SU-DHL-6 (cell line): ENCODE measurements around the gene NUP37.

Experiments used
- CTCF ChIP-seq: fragments of 200-600 bp; sonication (generic); IDR thresholded peaks from one replicate; pipeline ENCODE4 v1.5.1; 2017; ENCODE audit warnings: antibody characterized with exemption, mild to moderate bottlenecking, low read length, moderate library complexity; ENCODE audit not compliant: insufficient read depth, poor library complexity, severe bottlenecking
- EZH2phosphoT487 ChIP-seq: fragments of 200-600 bp; sonication (generic), shearing (Covaris generic); conservative IDR thresholded peaks from 2 replicates; pipeline ENCODE4 v1.6.1; 2018; ENCODE audit warnings: mild to moderate bottlenecking, antibody characterized with exemption, low read length, moderate library complexity, mixed read lengths

- TF ChIP-seq CTCF, result no peak
- no peak for TF ChIP-seq EZH2phosphoT487
Observed at GRCh38 chr12:102024765-102025164, 95.1 kb downstream of the NUP37 start.
